GM12878 (cell line): Measurements from ENCODE around the gene LCLAT1. TPM values are rescaled to one million over a fixed set of nuclear protein-coding genes. Genes with fewer than 3 reads are reported as not detected.

ENCODE experiments used
- ATAC-seq: fragments of 200-7000 bp; cut with Tn5 transposase; 3 replicates; pipeline ENCODE4 v1.9.1; 2020; ENCODE audit warnings: mild to moderate bottlenecking, moderate library complexity
- BruUV-seq: library from RNA; stranded (reverse); fragments of 400-500 nt; replicated peaks from 2 replicates; lab custom pipeline; 2021; lab: Mats Ljungman, UMichigan
- CTCF ChIA-PET: fragments of 300-600 bp; sonication (Branson Sonifier 250); formaldehyde crosslinking; extraction: SDS; loops from one replicate; lab custom pipeline; 2021; ENCODE audit warnings: inconsistent platforms; lab: Yijun Ruan, JAX
- POLR2A ChIA-PET: fragments of 350-600 bp; formaldehyde crosslinking; extraction: SDS; loops from one replicate; lab custom pipeline; 2021; ENCODE audit warnings: inconsistent platforms; lab: Charles Lee
- RAD21 ChIA-PET: fragments of 300-600 bp; sonication (Branson Sonifier 250); formaldehyde crosslinking; loops from one replicate; lab custom pipeline; 2023; ENCODE audit warnings: antibody characterized with exemption; ENCODE audit not compliant: unreplicated experiment; lab: Charles Lee
- SMC1A ChIA-PET: fragments of 300-600 bp; sonication (Branson Sonifier 250); formaldehyde crosslinking; loops from one replicate; lab custom pipeline; 2023; ENCODE audit not compliant: unreplicated experiment, uncharacterized antibody; lab: Charles Lee
- DNase-seq: peaks from one replicate; pipeline ENCODE4 v3.0.0-alpha.2; 2011; ENCODE audit warnings: low read depth, low spot score
- FAIRE-seq: peaks from 3 replicates; lab custom pipeline; 2011; peaks lifted over from hg19 to GRCh38; lab: Jason Lieb, UNC
- H2AFZ ChIP-seq: 2 replicates; pipeline ENCODE4 v1.6.0; 2011; ENCODE audit warnings: low read depth, low read length, control low read depth; ENCODE audit not compliant: control insufficient read depth
- H3K27ac ChIP-seq: 2 replicates; pipeline ENCODE4 v1.5.1; 2011; ENCODE audit warnings: control low read depth; ENCODE audit not compliant: control insufficient read depth, insufficient read depth
- H3K27me3 ChIP-seq, 2 experiments: replicated peaks in 1 of 2; 2 replicates each; pipeline versions ENCODE4 v1.6.0 to v1.6.1; 2011; ENCODE audit warnings: low read length in 1 of 2; ENCODE audit not compliant: control insufficient read depth in 2 of 2, insufficient read depth in 2 of 2
- H3K36me3 ChIP-seq, 2 experiments: 2 replicates each; pipeline ENCODE4 v1.5.1; 2011; ENCODE audit warnings: low read length in 1 of 2; ENCODE audit not compliant: control insufficient read depth in 2 of 2, insufficient read depth in 2 of 2
- H3K4me1 ChIP-seq: 2 replicates; pipeline ENCODE4 v1.6.1; 2011; ENCODE audit warnings: mild to moderate bottlenecking, low read length, moderate library complexity, mixed read lengths; ENCODE audit not compliant: control insufficient read depth, insufficient read depth
- H3K4me2 ChIP-seq: 2 replicates; pipeline ENCODE4 v1.6.0; 2011; ENCODE audit warnings: control low read depth; ENCODE audit not compliant: control insufficient read depth, insufficient read depth
- H3K4me3 ChIP-seq: fragments of 200-600 bp; sonication (generic); 2 replicates; pipeline ENCODE4 v1.5.1; 2016
- H3K79me2 ChIP-seq: 2 replicates; pipeline ENCODE4 v1.6.0; 2011; ENCODE audit warnings: low read length; ENCODE audit not compliant: control insufficient read depth, insufficient read depth
- H3K9ac ChIP-seq: 2 replicates; pipeline ENCODE4 v1.8.0; 2011; ENCODE audit warnings: low read length, control low read depth, mixed read lengths; ENCODE audit not compliant: control insufficient read depth, insufficient read depth
- H3K9me3 ChIP-seq: replicated peaks from 3 replicates; pipeline ENCODE4 v1.5.1; 2011; ENCODE audit warnings: mild to moderate bottlenecking, low read length; ENCODE audit not compliant: control insufficient read depth, insufficient read depth
- H4K20me1 ChIP-seq: 2 replicates; pipeline ENCODE4 v1.6.0; 2011; ENCODE audit not compliant: control insufficient read depth, insufficient read depth
- BMI1 ChIP-seq: fragments of 450-650 bp; IDR thresholded peaks from 2 replicates; pipeline ENCODE4 v1.6.1; 2016; ENCODE audit warnings: mild to moderate bottlenecking, moderate library complexity, borderline replicate concordance
- CBX3 ChIP-seq: fragments of 200-600 bp; sonication (generic); IDR thresholded peaks from 2 replicates; pipeline ENCODE4 v1.6.1; 2016; ENCODE audit warnings: low read depth, borderline replicate concordance
- CREB1 ChIP-seq: IDR thresholded peaks from 2 replicates; pipeline ENCODE4 v1.6.1; 2012; ENCODE audit warnings: low read depth, mild to moderate bottlenecking, inconsistent platforms
- KDM1A ChIP-seq: fragments of 200-600 bp; sonication (generic); IDR thresholded peaks from 2 replicates; pipeline ENCODE4 v1.6.1; 2016; ENCODE audit warnings: borderline replicate concordance
- SREBF1 ChIP-seq: IDR thresholded peaks from 2 replicates; pipeline ENCODE4 v1.6.1; 2012; ENCODE audit warnings: mild to moderate bottlenecking, low read length
- SUZ12 ChIP-seq: fragments of 200-600 bp; sonication (generic); IDR thresholded peaks from one replicate; pipeline ENCODE4 v1.6.1; 2018; ENCODE audit warnings: antibody characterized with exemption, mild to moderate bottlenecking; ENCODE audit not compliant: unreplicated experiment
- YY1 ChIP-seq: IDR thresholded peaks from 2 replicates; pipeline ENCODE4 v1.6.1; 2011; ENCODE audit warnings: low read depth, mild to moderate bottlenecking, low read length
- ZNF24 ChIP-seq: fragments of 450-650 bp; IDR thresholded peaks from 2 replicates; pipeline ENCODE4 v1.6.1; 2017; ENCODE audit warnings: antibody characterized with exemption, mild to moderate bottlenecking
- WGBS: methylation state at CpG from one replicate; pipeline ENCODE4 v1.1.6; 2016; ENCODE audit warnings: low lambda C conversion rate; ENCODE audit not compliant: insufficient replicate concordance, insufficient coverage; ENCODE audit errors: missing lambda C conversion rate; 5-methylcytosine and 5-hydroxymethylcytosine counted together
- in situ Hi-C: fragments of 300-500 bp; cut with MboI; formaldehyde crosslinking; loops from 9 replicates; pipeline ENCODE4 v1.14.3; 2018; ENCODE audit warnings: mixed read lengths
- intact Hi-C: fragments of 100-400 bp; cut with micrococcal nuclease; formaldehyde crosslinking; loops from one replicate; pipeline ENCODE4 v1.14.2; 2022; ENCODE audit not compliant: unreplicated experiment
- polyA plus RNA-seq, 11 experiments: library from polyadenylated mRNA; depleted of rRNA in 4 of 11; unstranded in 6 of 11; stranded (reverse) in 5 of 11; fragments of >200 nt; fragmentation: Nextera tagmentation in 4 of 11; fragmentation: Illumina TruSeq in 1 of 11; extraction: Ambion mirVana in 4 of 11; extraction: Trizol in 1 of 11; gene quantifications; 1 replicate in 1 of 11; 2 replicates in 10 of 11; pipeline versions ENCODE4 v1.2.1 to v1.2.3, GENCODE V29; 2011 to 2016; ENCODE audit warnings: inconsistent platforms in 2 of 11, missing spikeins in 2 of 11, low read depth in 1 of 11
- total RNA-seq, 4 experiments: library from RNA; depleted of rRNA in 3 of 4; stranded (reverse); fragments of >200 nt in 3 of 4; fragmentation: Illumina TruSeq in 1 of 4; extraction: Trizol in 1 of 4; gene quantifications; 2 replicates each; pipeline versions ENCODE4 v1.2.1 to v1.2.3, GENCODE V29; 2013 to 2021
- TF ChIP-seq, protein P1 (sequence below): fragments of 450-650 bp; formaldehyde crosslinking; IDR thresholded peaks from 2 replicates; pipeline ENCODE4 v1.4.0; 2022; ENCODE audit warnings: mild to moderate bottlenecking, moderate library complexity
- TF ChIP-seq, protein P2 (sequence below): fragments of 450-650 bp; formaldehyde crosslinking; IDR thresholded peaks from 2 replicates; pipeline ENCODE4 v1.5.0; 2022; ENCODE audit warnings: mild to moderate bottlenecking, missing genetic modification characterization
- TF ChIP-seq, protein P3 (sequence below): fragments of 450-650 bp; IDR thresholded peaks from 2 replicates; pipeline ENCODE4 v1.6.1; 2018; ENCODE audit warnings: borderline replicate concordance, mild to moderate bottlenecking; ENCODE audit not compliant: partially characterized antibody
- TF ChIP-seq, protein P4 (sequence below): fragments of 450-650 bp; IDR thresholded peaks from 2 replicates; pipeline ENCODE4 v1.6.1; 2017; ENCODE audit warnings: low read depth, mild to moderate bottlenecking, moderate library complexity

LCLAT1 gene
- total and polyA plus RNA-seq, 10 of the 15 experiments (the other 5 are each of a cell fraction or from before 2014, with no cell fraction given): 8.1 to 33.0 (median 15.9) TPM

DNA sequence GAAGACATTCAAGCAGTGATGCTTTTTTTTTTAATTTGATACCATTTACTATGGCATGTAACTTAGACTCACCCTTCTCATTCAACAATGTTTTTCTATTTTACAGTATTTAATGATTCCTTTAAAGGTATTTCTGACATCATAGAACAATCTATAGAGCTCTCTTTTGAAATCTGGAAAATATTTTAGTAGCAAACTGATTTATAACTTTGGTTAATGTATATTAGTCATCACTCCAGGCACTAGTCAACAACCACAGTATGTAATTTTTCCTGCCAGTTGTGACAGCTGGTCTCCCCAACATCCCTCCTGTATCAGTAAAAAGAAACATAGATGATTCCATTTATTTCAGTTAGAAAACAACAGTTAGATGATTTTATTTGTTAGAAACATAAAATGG lies 122.9 kb downstream of the LCLAT1 start (continued):
- TF ChIP-seq, protein P1, sequence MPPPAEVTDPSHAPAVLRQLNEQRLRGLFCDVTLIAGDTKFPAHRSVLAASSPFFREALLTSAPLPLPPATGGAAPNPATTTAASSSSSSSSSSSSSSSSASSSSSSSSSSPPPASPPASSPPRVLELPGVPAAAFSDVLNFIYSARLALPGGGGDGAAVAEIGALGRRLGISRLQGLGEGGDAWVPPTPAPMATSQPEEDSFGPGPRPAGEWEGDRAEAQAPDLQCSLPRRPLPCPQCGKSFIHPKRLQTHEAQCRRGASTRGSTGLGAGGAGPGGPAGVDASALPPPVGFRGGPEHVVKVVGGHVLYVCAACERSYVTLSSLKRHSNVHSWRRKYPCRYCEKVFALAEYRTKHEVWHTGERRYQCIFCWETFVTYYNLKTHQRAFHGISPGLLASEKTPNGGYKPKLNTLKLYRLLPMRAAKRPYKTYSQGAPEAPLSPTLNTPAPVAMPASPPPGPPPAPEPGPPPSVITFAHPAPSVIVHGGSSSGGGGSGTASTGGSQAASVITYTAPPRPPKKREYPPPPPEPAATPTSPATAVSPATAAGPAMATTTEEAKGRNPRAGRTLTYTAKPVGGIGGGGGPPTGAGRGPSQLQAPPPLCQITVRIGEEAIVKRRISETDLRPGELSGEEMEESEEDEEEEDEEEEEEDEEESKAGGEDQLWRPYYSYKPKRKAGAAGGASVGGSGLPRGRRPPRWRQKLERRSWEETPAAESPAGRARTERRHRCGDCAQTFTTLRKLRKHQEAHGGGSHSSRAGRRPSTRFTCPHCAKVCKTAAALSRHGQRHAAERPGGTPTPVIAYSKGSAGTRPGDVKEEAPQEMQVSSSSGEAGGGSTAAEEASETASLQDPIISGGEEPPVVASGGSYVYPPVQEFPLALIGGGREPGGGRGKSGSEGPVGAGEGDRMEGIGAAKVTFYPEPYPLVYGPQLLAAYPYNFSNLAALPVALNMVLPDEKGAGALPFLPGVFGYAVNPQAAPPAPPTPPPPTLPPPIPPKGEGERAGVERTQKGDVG: no peak

DNA sequence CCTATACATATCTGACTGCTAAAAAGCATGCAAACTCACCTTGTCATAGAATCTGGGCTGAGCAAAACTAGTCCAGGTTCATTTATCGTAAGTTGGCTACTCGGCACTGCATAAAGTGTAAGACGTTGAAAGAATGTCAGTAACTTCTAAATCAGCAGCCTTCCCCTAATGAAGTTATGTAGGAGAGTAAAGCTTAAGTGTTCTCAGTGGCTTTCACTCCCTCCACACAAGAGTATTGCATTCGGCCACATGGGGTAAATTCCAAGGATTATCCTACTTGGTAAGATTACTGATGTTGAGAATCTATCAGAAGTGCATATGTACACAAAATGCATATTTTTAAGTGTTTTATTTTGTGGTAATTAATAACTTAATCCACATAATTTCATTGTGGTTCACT lies 130.1 kb downstream of the LCLAT1 start:
- H4K20me1 ChIP-seq: no peaks in the 10 kb centered on the region
- intact Hi-C loops: no loop called here
- no peak overlapping the region for H3K9ac ChIP-seq
- no peaks in the 10 kb centered on the region for H3K36me3 ChIP-seq
- DNase-seq (no peak), ATAC-seq (no peak), FAIRE-seq (no peak)
- ChIA-PET CTCF (interaction anchor here (1.9 kb wide), 1 partner anchor 15 kb away, joined by 6 read pairs; no protein-coding TSS in a partner anchor), SMC1A (interaction anchor here (0.6 to 2.0 kb wide), 6 partner anchors 16 to 79 kb away, joined by 3 to 6 read pairs (median 3); no protein-coding TSS in a partner anchor), POLR2A (no interaction called here), RAD21 (no interaction called here)
- 97% methylated on average over 4 of the region's 4 CpGs for WGBS
- H3K4me1 ChIP-seq: no peaks in the 10 kb centered on the region
- no peak overlapping the region for H3K27ac ChIP-seq
- H3K4me3 ChIP-seq: no peak overlapping the region
- no peak overlapping the region for H2AFZ ChIP-seq
- no peaks in the 10 kb centered on the region for H3K9me3 ChIP-seq
- H3K4me2 ChIP-seq: no peak overlapping the region
- in situ Hi-C loops: no loop called here
- BruUV-seq: no TSS peak
- H3K79me2 ChIP-seq: no peaks in the 10 kb centered on the region
- H3K27me3 ChIP-seq: no peaks in the 10 kb centered on the region
- TF ChIP-seq, protein P2, sequence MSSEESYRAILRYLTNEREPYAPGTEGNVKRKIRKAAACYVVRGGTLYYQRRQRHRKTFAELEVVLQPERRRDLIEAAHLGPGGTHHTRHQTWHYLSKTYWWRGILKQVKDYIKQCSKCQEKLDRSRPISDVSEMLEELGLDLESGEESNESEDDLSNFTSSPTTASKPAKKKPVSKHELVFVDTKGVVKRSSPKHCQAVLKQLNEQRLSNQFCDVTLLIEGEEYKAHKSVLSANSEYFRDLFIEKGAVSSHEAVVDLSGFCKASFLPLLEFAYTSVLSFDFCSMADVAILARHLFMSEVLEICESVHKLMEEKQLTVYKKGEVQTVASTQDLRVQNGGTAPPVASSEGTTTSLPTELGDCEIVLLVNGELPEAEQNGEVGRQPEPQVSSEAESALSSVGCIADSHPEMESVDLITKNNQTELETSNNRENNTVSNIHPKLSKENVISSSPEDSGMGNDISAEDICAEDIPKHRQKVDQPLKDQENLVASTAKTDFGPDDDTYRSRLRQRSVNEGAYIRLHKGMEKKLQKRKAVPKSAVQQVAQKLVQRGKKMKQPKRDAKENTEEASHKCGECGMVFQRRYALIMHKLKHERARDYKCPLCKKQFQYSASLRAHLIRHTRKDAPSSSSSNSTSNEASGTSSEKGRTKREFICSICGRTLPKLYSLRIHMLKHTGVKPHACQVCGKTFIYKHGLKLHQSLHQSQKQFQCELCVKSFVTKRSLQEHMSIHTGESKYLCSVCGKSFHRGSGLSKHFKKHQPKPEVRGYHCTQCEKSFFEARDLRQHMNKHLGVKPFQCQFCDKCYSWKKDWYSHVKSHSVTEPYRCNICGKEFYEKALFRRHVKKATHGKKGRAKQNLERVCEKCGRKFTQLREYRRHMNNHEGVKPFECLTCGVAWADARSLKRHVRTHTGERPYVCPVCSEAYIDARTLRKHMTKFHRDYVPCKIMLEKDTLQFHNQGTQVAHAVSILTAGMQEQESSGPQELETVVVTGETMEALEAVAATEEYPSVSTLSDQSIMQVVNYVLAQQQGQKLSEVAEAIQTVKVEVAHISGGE (CRISPR knock-in tag): no peak
- no peak for TF ChIP-seq SREBF1
- TF ChIP-seq BMI1: no peak
- TF ChIP-seq CREB1: no peak
- no peak for TF ChIP-seq CBX3
- no peak for TF ChIP-seq SUZ12
- TF ChIP-seq ZNF24: no peak
- TF ChIP-seq, protein P3, sequence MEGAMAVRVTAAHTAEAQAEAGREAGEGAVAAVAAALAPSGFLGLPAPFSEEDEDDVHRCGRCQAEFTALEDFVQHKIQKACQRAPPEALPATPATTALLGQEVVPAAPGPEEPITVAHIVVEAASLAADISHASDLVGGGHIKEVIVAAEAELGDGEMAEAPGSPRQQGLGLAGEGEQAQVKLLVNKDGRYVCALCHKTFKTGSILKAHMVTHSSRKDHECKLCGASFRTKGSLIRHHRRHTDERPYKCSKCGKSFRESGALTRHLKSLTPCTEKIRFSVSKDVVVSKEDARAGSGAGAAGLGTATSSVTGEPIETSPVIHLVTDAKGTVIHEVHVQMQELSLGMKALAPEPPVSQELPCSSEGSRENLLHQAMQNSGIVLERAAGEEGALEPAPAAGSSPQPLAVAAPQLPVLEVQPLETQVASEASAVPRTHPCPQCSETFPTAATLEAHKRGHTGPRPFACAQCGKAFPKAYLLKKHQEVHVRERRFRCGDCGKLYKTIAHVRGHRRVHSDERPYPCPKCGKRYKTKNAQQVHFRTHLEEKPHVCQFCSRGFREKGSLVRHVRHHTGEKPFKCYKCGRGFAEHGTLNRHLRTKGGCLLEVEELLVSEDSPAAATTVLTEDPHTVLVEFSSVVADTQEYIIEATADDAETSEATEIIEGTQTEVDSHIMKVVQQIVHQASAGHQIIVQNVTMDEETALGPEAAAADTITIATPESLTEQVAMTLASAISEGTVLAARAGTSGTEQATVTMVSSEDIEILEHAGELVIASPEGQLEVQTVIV: no peak
- TF ChIP-seq YY1: no peak
- TF ChIP-seq KDM1A: no peak
- TF ChIP-seq, protein P4, sequence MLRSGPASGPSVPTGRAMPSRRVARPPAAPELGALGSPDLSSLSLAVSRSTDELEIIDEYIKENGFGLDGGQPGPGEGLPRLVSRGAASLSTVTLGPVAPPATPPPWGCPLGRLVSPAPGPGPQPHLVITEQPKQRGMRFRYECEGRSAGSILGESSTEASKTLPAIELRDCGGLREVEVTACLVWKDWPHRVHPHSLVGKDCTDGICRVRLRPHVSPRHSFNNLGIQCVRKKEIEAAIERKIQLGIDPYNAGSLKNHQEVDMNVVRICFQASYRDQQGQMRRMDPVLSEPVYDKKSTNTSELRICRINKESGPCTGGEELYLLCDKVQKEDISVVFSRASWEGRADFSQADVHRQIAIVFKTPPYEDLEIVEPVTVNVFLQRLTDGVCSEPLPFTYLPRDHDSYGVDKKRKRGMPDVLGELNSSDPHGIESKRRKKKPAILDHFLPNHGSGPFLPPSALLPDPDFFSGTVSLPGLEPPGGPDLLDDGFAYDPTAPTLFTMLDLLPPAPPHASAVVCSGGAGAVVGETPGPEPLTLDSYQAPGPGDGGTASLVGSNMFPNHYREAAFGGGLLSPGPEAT: no peak
